ENCODE data around the gene LARGE2.

The LARGE2 gene

GRCh38 chr11:45922425-45923082 is at the start of gene LARGE2:
TSS of gene LARGE2 (plus strand) at chr11:45922656. CDS start at chr11:45922883, 227 bp downstream.
- H3K4me3 ChIP-seq (ENCODE audit: low read length), result peak within 1 kb of the TSS; percentile 29
- TF ChIP-seq CTCF (conservative IDR thresholded peaks at IDR 0.05; ENCODE audit: low read depth, low read length), result no peak
- no peak for DNase-seq (ENCODE audit: low read depth)

GRCh38 chr11:45876401-45876800 is 46.1 kb upstream of the LARGE2 start:
- DNase-seq (ENCODE audit: low read depth), result no peak
- TF ChIP-seq CTCF (conservative IDR thresholded peaks at IDR 0.05; ENCODE audit: low read depth, low read length), result no peak

GRCh38 chr11:45877221-45877620 is 45.2 kb upstream of the LARGE2 start:
- TF ChIP-seq CTCF (conservative IDR thresholded peaks at IDR 0.05; ENCODE audit: low read depth, low read length), result no peak
- DNase-seq (ENCODE audit: low read depth), result no peak
- H3K4me3 ChIP-seq (ENCODE audit: low read length), result no peak overlapping the region

More at GRCh38 chr11:45876401-45876800, 46.1 kb upstream of the LARGE2 start:
- no peak overlapping the region for H3K4me3 ChIP-seq (ENCODE audit: low read length)

GRCh38 chr11:45877845-45878244 is 44.6 kb upstream of the LARGE2 start:
- no peak overlapping the region for H3K4me3 ChIP-seq (ENCODE audit: low read length)
- DNase-seq (ENCODE audit: low read depth), result no peak
- no peak for TF ChIP-seq CTCF (conservative IDR thresholded peaks at IDR 0.05; ENCODE audit: low read depth, low read length)

GRCh38 chr11:45879803-45880686 is 42.4 kb upstream of the LARGE2 start:
- DNase-seq (ENCODE audit: low read depth), result no peak
- TF ChIP-seq CTCF (conservative IDR thresholded peaks at IDR 0.05; ENCODE audit: low read depth, low read length), result no peak
- no peak overlapping the region for H3K4me3 ChIP-seq (ENCODE audit: low read length)

GRCh38 chr11:45880772-45881570 is 41.5 kb upstream of the LARGE2 start:
- no peak for DNase-seq (ENCODE audit: low read depth)
- no peak overlapping the region for H3K4me3 ChIP-seq (ENCODE audit: low read length)
- TF ChIP-seq CTCF (conservative IDR thresholded peaks at IDR 0.05; ENCODE audit: low read depth, low read length), result no peak
